Transverse colon (tissue), 4 donors: ENCODE data around the gene MATR3.

Experiments
- CTCF ChIP-seq, 5 experiments: fragments of 200-600 bp in 3 of 5; fragments of 450-650 bp in 2 of 5; sonication (generic) in 3 of 5; IDR thresholded peaks; 1 replicate in 2 of 5; 2 replicates in 3 of 5; pipeline ENCODE4 v1.5.1; 2016 to 2017; ENCODE audit warnings: antibody characterized with exemption in 5 of 5, inconsistent platforms in 3 of 5, mild to moderate bottlenecking in 2 of 5, moderate library complexity in 1 of 5
- EP300 ChIP-seq: sonication (generic); formaldehyde crosslinking; IDR thresholded peaks from one replicate; pipeline ENCODE4 v1.6.1; 2017; ENCODE audit warnings: antibody characterized with exemption, low read depth
- POLR2A ChIP-seq: fragments of 450-650 bp; IDR thresholded peaks from one replicate; pipeline ENCODE4 v1.6.1; 2016; ENCODE audit warnings: antibody characterized with exemption, mild to moderate bottlenecking, moderate library complexity
- POLR2AphosphoS5 ChIP-seq, 3 donors: sonication (generic); formaldehyde crosslinking; IDR thresholded peaks; one replicate each; pipeline ENCODE4 v1.6.1; 2016; ENCODE audit warnings: antibody characterized with exemption in 3 of 3

DNA sequence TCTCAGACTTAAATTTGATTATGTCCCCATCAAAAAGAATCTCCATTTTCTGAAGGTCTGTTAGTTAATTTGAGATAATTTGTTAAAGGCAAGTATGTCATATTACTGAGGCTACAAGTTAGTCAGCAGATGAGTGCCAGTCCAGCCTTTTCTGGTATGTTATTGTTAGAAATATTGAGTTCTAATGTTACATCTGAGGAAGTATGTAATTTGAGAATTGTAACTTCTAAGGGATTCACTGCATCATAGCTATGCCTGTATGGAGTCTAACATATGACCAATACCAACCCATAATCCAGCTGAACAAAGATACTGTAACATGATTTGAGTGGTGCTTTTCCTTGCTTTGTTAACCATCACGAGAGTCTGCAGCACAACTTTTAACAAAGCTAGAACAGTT lies 75.6 kb downstream of the MATR3 start:
- TF ChIP-seq CTCF (IDR thresholded peaks at IDR 0.05) (no peak), POLR2A (no peak), POLR2AphosphoS5 (IDR thresholded peaks at IDR 0.05) (no peak), EP300 (no peak)
